ENCODE measurements around the gene TKTL1. TPM values are rescaled to one million over a fixed set of nuclear protein-coding genes. Genes with fewer than 3 reads are reported as not detected.
A peak's percentile ranks its signal among the peaks of the same experiment; 100 is the strongest.

Gene TKTL1
- total and polyA plus RNA-seq, 2 of the 4 experiments (the other 2 are of a cell fraction): not detected

DNA sequence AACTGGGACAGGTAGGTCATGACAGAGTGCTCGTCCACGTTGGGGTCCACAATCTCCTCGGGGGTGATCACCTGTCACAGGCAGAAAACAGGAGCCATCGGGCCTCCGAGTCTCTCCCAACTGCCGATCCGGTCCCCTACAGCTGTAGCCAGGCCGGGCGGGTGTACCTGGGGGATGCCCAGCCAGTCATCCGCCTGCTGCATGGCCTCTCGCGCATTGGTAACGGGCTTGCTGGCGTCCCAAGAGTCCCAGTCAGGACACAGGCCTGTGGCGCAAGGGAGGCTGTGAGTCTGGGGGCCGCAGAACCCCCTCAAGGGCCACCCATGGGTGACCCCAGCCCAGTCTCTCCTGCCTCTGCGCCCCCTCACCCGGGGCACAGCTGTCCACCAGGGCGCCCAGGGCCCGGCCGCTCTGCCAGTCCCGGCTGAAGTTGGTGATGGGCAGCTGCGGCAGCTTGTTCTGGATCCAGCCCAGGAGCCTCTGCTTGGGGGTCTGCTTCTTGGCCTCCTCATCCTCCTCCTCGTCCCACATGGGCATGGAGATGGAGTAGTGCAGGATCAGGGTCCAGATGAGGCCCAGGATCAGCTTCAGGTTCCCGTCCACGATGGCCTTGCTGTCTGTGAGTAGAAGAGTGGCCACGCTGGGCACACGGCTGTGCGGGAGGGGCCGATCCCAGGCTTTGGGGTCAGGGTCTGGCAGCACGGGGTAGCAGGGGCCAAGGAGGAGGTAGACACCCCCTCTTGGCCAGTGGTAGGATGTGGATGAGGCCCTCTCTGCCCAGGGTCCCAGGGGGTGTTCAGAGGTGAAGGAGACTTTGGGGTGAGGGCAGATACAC is 72.1 kb downstream of the TKTL1 start:
- TSS peak; percentile 2 for BruUV-seq (replicated peaks)
- POLR2A ChIA-PET (ENCODE audit: unreplicated experiment): no interaction called here
- Histone ChIP-seq H3K9ac (ENCODE audit: low read depth, low read length) (peak overlapping the region; percentile 94), H4K20me1 (ENCODE audit: insufficient read depth, low read length) (peaks cover 81% of the 10 kb centered on the region), H3K9me1 (ENCODE audit: insufficient read depth, low read length) (no peaks in the 10 kb centered on the region; the same call in 1 of the 2 replicates), H3K4ac (ENCODE audit: low read depth, low read length) (peak overlapping the region; percentile 37), H3K79me1 (ENCODE audit: low read depth in 1 of 2, low read length in 2 of 2) (peaks cover 0 to 17% of the 10 kb centered on the region in 2 experiments; a peak in 1 of 4 replicates), H4K8ac (ENCODE audit: low read depth in 2 of 2, low read length in 2 of 2) (peak overlapping the region in 1 of 2 experiments; percentile 65; a peak in 1 of 4 replicates), H3K9me3 (ENCODE audit: control insufficient read depth, insufficient read depth, low read length) (no peaks in the 10 kb centered on the region), H2BK5ac (ENCODE audit: low read depth, low read length, poor library complexity, severe bottlenecking) (peak overlapping the region; percentile 98), H3K14ac (replicated peaks; ENCODE audit: low read depth, low read length) (0 out of 2 replicates have a peak overlapping the region, but pooled peaks have one; percentile 1), H3K23ac (ENCODE audit: low read depth, low read length) (peak overlapping the region; percentile 31), H3K56ac (ENCODE audit: extremely low read depth, insufficient read depth, low read length) (no peak overlapping the region), H3K4me3 (ENCODE audit: insufficient read depth, low read depth, low read length) (peak overlapping the region; percentile 95; the same call in 1 of the 2 replicates), H2AFZ (replicated peaks; ENCODE audit: low read length, poor library complexity) (peak overlapping the region; percentile 49), H2BK120ac (ENCODE audit: low read depth, low read length) (no peak overlapping the region), H2AK5ac (ENCODE audit: low read depth, low read length) (no peak overlapping the region), H2AK9ac (replicated peaks; ENCODE audit: low read depth, low read length, poor library complexity) (peak overlapping the region; percentile 89), H2BK20ac (ENCODE audit: low read depth, low read length) (no peak overlapping the region), H3K27me3 (ENCODE audit: control insufficient read depth, insufficient read depth, low read length) (no peaks in the 10 kb centered on the region), H4K91ac (ENCODE audit: insufficient read depth, low read depth, low read length) (no peak overlapping the region), H2BK15ac (ENCODE audit: low read depth, low read length) (no peak overlapping the region), H4K5ac (ENCODE audit: low read depth, low read length) (no peak overlapping the region), H3K4me2 (ENCODE audit: low read depth, low read length) (peak overlapping the region; percentile 80), H3K36me3 (ENCODE audit: control insufficient read depth, insufficient read depth, low read length) (peaks cover 65% of the 10 kb centered on the region), H3K18ac (ENCODE audit: low read depth, low read length) (no peak overlapping the region), H3K4me1 (ENCODE audit: control insufficient read depth, insufficient read depth, low read length) (peaks cover 7% of the 10 kb centered on the region), H3K27ac (ENCODE audit: insufficient read depth, low read length) (peak overlapping the region; percentile 99)
- intact Hi-C loops (cut with micrococcal nuclease) (no loop called here), in situ Hi-C loops (cut with MboI; ENCODE audit: low sequenced_read_pairs) (no loop called here), dilution Hi-C loops (cut with HindIII; ENCODE audit: low sequenced_read_pairs, unreplicated experiment) (no loop called here)
- WGBS, 2 experiments (ENCODE audit: extremely low coverage in 2 of 2, insufficient read length in 1 of 2): 88% methylated on average over 7 of the region's 31 CpGs; no CpG with 5 or more reads in 1 of the 2 experiments
- TF ChIP-seq RAD21 (IDR thresholded peaks at IDR 0.05; ENCODE audit: low read length) (no peak), RCOR1 (IDR thresholded peaks at IDR 0.05; ENCODE audit: insufficient replicate concordance, low read length) (no peak), USF2 (IDR thresholded peaks at IDR 0.05; ENCODE audit: low read depth, low read length) (no peak), FOS (IDR thresholded peaks at IDR 0.05; ENCODE audit: low read depth, low read length) (no peak), SMC3 (IDR thresholded peaks at IDR 0.05; ENCODE audit: low read depth, low read length) (no peak), MAFK (IDR thresholded peaks at IDR 0.05; ENCODE audit: low read depth, low read length) (no peak), MAZ (IDR thresholded peaks at IDR 0.05; ENCODE audit: borderline replicate concordance, low read depth, low read length) (no peak), POLR2A (IDR thresholded peaks at IDR 0.05; ENCODE audit: low read depth, low read length) (no peak), CEBPB (IDR thresholded peaks at IDR 0.05; ENCODE audit: low read depth, low read length) (no peak)
- TF ChIP-seq, protein P1, sequence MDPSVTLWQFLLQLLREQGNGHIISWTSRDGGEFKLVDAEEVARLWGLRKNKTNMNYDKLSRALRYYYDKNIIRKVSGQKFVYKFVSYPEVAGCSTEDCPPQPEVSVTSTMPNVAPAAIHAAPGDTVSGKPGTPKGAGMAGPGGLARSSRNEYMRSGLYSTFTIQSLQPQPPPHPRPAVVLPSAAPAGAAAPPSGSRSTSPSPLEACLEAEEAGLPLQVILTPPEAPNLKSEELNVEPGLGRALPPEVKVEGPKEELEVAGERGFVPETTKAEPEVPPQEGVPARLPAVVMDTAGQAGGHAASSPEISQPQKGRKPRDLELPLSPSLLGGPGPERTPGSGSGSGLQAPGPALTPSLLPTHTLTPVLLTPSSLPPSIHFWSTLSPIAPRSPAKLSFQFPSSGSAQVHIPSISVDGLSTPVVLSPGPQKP (IDR thresholded peaks at IDR 0.05; ENCODE audit: borderline replicate concordance, low read depth, low read length): no peak
- CTCF ChIA-PET: no interaction called here
- no peak for DNase-seq
- ATAC-seq (ENCODE audit: low read depth): no peak
